GM12892 (cell line): Measurements from ENCODE around the gene PGF.

ENCODE experiments used
- POLR2A ChIP-seq: IDR thresholded peaks from 2 replicates; pipeline ENCODE4 v1.6.1; 2011; ENCODE audit warnings: low read depth, low read length, control low read depth
- TAF1 ChIP-seq: IDR thresholded peaks from 2 replicates; pipeline ENCODE4 v1.6.1; 2011; ENCODE audit warnings: low read depth, mild to moderate bottlenecking, control low read depth, low read length, borderline replicate concordance

DNA sequence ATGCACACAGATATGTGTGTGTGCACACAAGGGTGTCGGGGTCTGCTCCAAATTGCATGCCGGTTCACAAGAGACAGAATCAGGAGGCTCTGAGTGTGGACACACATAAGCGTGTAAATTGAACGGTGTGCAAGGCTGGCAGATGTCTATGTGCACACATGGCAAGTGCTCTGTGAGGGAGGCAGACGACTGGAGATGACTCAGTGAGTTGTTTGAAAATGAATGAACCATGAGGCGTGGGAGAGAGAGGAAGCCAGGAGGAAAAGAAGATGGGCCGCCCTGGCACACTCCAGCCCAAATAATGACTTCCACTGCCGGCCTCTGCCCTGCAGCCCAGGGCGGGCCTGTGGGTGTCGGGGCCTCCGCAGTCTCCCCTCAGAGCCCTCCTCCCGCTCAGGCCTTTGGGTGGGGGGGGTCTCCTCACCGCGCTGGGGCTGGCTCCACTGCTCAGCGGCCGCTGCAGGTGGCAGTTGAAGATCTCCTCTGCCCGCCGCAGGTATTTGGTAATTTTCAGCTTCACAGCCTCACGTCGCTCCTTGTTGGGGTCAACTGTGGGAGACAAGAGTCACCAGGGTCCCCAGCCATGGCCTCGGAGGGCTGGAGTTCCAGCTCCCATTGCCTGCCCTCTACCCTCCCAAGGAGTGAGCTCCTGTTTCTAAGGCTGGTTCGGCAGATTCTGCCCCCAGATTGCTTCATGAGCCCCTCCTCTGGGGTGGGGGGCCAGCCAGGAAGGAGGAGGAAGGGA is 35.8 kb downstream of the PGF start:
- TF ChIP-seq POLR2A (no peak), TAF1 (no peak)
